HL-60 (cell line): ENCODE measurements around the gene NEK2.

Source experiments
- CTCF ChIP-seq: IDR thresholded peaks from one replicate; pipeline ENCODE4 v1.5.1; 2011; ENCODE audit warnings: low read length, control low read depth, inconsistent platforms; ENCODE audit not compliant: insufficient read depth
- GABPA ChIP-seq: IDR thresholded peaks from 2 replicates; pipeline ENCODE4 v1.6.1; 2012; ENCODE audit warnings: low read depth
- POLR2AphosphoS5 ChIP-seq: IDR thresholded peaks from 2 replicates; pipeline ENCODE4 v1.6.1; 2012; ENCODE audit warnings: low read depth
- TF ChIP-seq, protein P1 (sequence below): IDR thresholded peaks from 2 replicates; pipeline ENCODE4 v1.6.1; 2012; ENCODE audit warnings: low read depth; ENCODE audit not compliant: insufficient replicate concordance

DNA sequence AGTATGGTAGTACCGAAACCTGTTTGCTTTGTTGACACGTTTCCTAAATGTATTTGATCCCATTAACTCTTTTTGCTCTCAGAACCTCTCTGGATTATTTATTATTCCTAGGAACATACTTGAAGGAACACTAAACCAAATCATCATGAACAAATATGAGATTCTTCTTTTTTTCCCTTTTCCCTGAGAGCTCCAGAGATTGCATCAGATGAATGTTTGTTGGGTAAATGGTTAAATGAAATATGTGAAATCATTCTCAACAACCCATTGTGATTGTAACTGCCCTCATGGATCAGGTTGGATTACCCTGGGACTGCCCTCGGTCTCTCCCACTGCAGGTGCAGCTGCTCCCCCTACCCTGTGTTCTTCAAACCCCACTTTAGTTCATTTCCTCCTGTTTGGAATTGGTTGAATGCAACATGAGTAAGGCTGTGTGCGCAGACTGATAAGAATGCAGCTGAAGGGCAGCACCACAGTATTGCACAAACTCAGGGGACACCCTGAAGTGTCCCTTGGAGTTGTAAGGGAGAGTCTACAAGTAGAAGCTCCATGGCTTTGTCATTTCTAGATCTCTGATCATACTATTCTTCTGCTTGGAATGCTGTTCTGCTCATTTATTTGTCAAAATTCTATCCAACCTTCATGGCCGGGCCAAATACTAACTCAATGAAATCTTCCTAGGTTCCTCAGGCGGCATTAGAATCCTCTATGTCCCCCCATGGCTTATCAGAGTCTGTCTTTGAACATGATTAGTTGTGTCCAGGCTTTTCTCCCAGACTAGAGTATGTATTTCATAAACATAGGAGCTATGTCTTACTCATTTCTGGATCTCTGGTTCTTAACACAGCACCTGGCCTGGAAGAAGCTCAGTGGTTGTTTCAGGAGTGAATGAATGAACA, 47.1 kb upstream of the NEK2 start:
- TF ChIP-seq CTCF: no peak
- TF ChIP-seq POLR2AphosphoS5: no peak
- no peak for TF ChIP-seq GABPA
- TF ChIP-seq, protein P1, sequence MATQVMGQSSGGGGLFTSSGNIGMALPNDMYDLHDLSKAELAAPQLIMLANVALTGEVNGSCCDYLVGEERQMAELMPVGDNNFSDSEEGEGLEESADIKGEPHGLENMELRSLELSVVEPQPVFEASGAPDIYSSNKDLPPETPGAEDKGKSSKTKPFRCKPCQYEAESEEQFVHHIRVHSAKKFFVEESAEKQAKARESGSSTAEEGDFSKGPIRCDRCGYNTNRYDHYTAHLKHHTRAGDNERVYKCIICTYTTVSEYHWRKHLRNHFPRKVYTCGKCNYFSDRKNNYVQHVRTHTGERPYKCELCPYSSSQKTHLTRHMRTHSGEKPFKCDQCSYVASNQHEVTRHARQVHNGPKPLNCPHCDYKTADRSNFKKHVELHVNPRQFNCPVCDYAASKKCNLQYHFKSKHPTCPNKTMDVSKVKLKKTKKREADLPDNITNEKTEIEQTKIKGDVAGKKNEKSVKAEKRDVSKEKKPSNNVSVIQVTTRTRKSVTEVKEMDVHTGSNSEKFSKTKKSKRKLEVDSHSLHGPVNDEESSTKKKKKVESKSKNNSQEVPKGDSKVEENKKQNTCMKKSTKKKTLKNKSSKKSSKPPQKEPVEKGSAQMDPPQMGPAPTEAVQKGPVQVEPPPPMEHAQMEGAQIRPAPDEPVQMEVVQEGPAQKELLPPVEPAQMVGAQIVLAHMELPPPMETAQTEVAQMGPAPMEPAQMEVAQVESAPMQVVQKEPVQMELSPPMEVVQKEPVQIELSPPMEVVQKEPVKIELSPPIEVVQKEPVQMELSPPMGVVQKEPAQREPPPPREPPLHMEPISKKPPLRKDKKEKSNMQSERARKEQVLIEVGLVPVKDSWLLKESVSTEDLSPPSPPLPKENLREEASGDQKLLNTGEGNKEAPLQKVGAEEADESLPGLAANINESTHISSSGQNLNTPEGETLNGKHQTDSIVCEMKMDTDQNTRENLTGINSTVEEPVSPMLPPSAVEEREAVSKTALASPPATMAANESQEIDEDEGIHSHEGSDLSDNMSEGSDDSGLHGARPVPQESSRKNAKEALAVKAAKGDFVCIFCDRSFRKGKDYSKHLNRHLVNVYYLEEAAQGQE: no peak
